GM21528 (cell line): ENCODE results near the gene JOSD2.
"Not testable (repeated sequence)": the region's sequence is repeated elsewhere in the genome, so short reads cannot be mapped to it uniquely, and the experiment has no call there.

Experiments
- ATAC-seq: cut with Tn5 transposase; IDR thresholded peaks from one replicate; pipeline ENCODE4 v1.9.1; 2021; ENCODE audit warnings: mild to moderate bottlenecking, moderate library complexity; ENCODE audit not compliant: unreplicated experiment, low FRiP score

Gene JOSD2

GRCh38 chr19:50478901-50479715 lies 31.9 kb downstream of the JOSD2 start:
- no peak for ATAC-seq

GRCh38 chr19:50477751-50478515 lies 33.1 kb downstream of the JOSD2 start:
- ATAC-seq, result no peak

- no peak for ATAC-seq
Observed at GRCh38 chr19:50476907-50477238, 34.1 kb downstream of the JOSD2 start.

- peak; percentile 67 for ATAC-seq
Observed at GRCh38 chr19:50476224-50476906, 34.6 kb downstream of the JOSD2 start, which contains the start of the genes EMC10 and GARIN5A. Gene EMC10, plus strand, starts transcription at chr19:50476507. Its CDS starts 38 bp downstream, at chr19:50476545. Gene GARIN5A, minus strand, starts transcription at chr19:50476848. Its CDS starts 460 bp downstream, at chr19:50476388.

GRCh38 chr19:50475736-50476223 lies 35.2 kb downstream of the JOSD2 start:
- ATAC-seq, result peak; percentile 3

- ATAC-seq, result no peak
Observed at GRCh38 chr19:50475101-50475568, 35.9 kb downstream of the JOSD2 start.

- not testable (repeated sequence) for ATAC-seq
Observed at GRCh38 chr19:50473336-50473735, 37.7 kb downstream of the JOSD2 start.

- no peak for ATAC-seq
Observed at GRCh38 chr19:50468818-50469217, 42.2 kb downstream of the JOSD2 start.

- no peak for ATAC-seq
Observed at GRCh38 chr19:50467566-50467965, 43.4 kb downstream of the JOSD2 start.

GRCh38 chr19:50466706-50467039 lies 44.3 kb downstream of the JOSD2 start:
- no peak for ATAC-seq

GRCh38 chr19:50465986-50466705 lies 44.8 kb downstream of the JOSD2 start:
- ATAC-seq, result no peak

GRCh38 chr19:50465000-50465399 lies 46.0 kb downstream of the JOSD2 start:
- ATAC-seq, result no peak

- no peak for ATAC-seq
Observed at GRCh38 chr19:50464348-50464747, 46.6 kb downstream of the JOSD2 start.

GRCh38 chr19:50462970-50463369 lies 48.0 kb downstream of the JOSD2 start:
- ATAC-seq, result no peak

- no peak for ATAC-seq
Observed at GRCh38 chr19:50461066-50461875, 49.7 kb downstream of the JOSD2 start.

GRCh38 chr19:50460161-50460765 lies 50.7 kb downstream of the JOSD2 start:
- peak; percentile 54 for ATAC-seq

- ATAC-seq, result no peak
Observed at GRCh38 chr19:50459638-50460037, 51.4 kb downstream of the JOSD2 start.

GRCh38 chr19:50459067-50459456 lies 51.9 kb downstream of the JOSD2 start:
- no peak for ATAC-seq
